Prostate gland (tissue), 2 donors: Measurements from ENCODE around the gene NINL. TPM values are rescaled to one million over a fixed set of nuclear protein-coding genes. Genes with fewer than 3 reads are reported as not detected.

Experiments used
- DNase-seq: peaks from one replicate; pipeline ENCODE4 v3.0.0-alpha.2; 2019; ENCODE audit warnings: low spot score
- H3K27ac ChIP-seq, 2 donors: fragments of 200-600 bp; sonication (generic); 2 replicates each; pipeline ENCODE4 v1.5.1; 2017 to 2019
- H3K27me3 ChIP-seq: fragments of 200-600 bp; sonication (generic); replicated peaks from 2 replicates; pipeline ENCODE4 v1.5.1; 2019; ENCODE audit not compliant: insufficient read depth
- H3K36me3 ChIP-seq, 2 donors: fragments of 200-600 bp; sonication (generic); 1 replicate in 1 of 2; 2 replicates in 1 of 2; pipeline versions ENCODE4 v1.5.1 to v1.8.1; 2017 to 2019
- H3K4me1 ChIP-seq: fragments of 200-600 bp; sonication (generic); replicated peaks from 2 replicates; pipeline ENCODE4 v1.5.1; 2019
- H3K4me3 ChIP-seq, 2 donors: fragments of 200-600 bp; sonication (generic); 2 replicates each; pipeline ENCODE4 v1.5.1; 2017 to 2019
- H3K9me3 ChIP-seq: fragments of 200-600 bp; sonication (generic); 2 replicates; pipeline ENCODE4 v1.5.1; 2017
- POLR2A ChIP-seq: fragments of 450-650 bp; IDR thresholded peaks from one replicate; pipeline ENCODE4 v1.6.1; 2016; ENCODE audit warnings: antibody characterized with exemption, mild to moderate bottlenecking
- POLR2AphosphoS5 ChIP-seq: sonication (generic); formaldehyde crosslinking; IDR thresholded peaks from one replicate; pipeline ENCODE4 v1.6.1; 2017; ENCODE audit warnings: antibody characterized with exemption
- WGBS: methylation state at CpG from one replicate; pipeline ENCODE4 v1.1.5; 2018; 5-methylcytosine and 5-hydroxymethylcytosine counted together
- intact Hi-C: fragments of 100-400 bp; cut with DNase I; formaldehyde crosslinking; loops from one replicate; pipeline ENCODE4 v1.14.2; 2022
- total RNA-seq, 2 donors: library from RNA; depleted of rRNA; stranded (reverse); fragments of >200 nt; gene quantifications; one replicate each; pipeline ENCODE4 v1.1.0, GENCODE V29; 2016
- TF ChIP-seq, protein P1 (sequence below), 4 experiments: fragments of 200-600 bp in 2 of 4; fragments of 450-650 bp in 2 of 4; sonication (generic) in 2 of 4; IDR thresholded peaks; 1 replicate in 3 of 4; 2 replicates in 1 of 4; pipeline ENCODE4 v1.5.1; 2016 to 2019; ENCODE audit warnings: antibody characterized with exemption in 4 of 4, mild to moderate bottlenecking in 2 of 4, moderate library complexity in 2 of 4

NINL gene
- total RNA-seq, 2 donors from 2014 or later = 16.3 to 31.1 TPM

GRCh38 chr20:25579081-25579770 lies 6.1 kb downstream of the NINL start:
- H3K27ac ChIP-seq = no peak overlapping the region
- WGBS = 67% methylated on average over 11 of the region's 11 CpGs
- DNase-seq = no peak
- H3K27me3 ChIP-seq = no peaks in the 10 kb centered on the region
- no peaks in the 10 kb centered on the region for H3K36me3 ChIP-seq
- H3K9me3 ChIP-seq = no peaks in the 10 kb centered on the region
- intact Hi-C loops = no loop called here
- no peaks in the 10 kb centered on the region for H3K4me1 ChIP-seq
- H3K4me3 ChIP-seq = no peak overlapping the region
- TF ChIP-seq, protein P1, sequence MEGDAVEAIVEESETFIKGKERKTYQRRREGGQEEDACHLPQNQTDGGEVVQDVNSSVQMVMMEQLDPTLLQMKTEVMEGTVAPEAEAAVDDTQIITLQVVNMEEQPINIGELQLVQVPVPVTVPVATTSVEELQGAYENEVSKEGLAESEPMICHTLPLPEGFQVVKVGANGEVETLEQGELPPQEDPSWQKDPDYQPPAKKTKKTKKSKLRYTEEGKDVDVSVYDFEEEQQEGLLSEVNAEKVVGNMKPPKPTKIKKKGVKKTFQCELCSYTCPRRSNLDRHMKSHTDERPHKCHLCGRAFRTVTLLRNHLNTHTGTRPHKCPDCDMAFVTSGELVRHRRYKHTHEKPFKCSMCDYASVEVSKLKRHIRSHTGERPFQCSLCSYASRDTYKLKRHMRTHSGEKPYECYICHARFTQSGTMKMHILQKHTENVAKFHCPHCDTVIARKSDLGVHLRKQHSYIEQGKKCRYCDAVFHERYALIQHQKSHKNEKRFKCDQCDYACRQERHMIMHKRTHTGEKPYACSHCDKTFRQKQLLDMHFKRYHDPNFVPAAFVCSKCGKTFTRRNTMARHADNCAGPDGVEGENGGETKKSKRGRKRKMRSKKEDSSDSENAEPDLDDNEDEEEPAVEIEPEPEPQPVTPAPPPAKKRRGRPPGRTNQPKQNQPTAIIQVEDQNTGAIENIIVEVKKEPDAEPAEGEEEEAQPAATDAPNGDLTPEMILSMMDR (IDR thresholded peaks at IDR 0.05) = no peak
- TF ChIP-seq POLR2A = no peak
- no peak for TF ChIP-seq POLR2AphosphoS5

DNA sequence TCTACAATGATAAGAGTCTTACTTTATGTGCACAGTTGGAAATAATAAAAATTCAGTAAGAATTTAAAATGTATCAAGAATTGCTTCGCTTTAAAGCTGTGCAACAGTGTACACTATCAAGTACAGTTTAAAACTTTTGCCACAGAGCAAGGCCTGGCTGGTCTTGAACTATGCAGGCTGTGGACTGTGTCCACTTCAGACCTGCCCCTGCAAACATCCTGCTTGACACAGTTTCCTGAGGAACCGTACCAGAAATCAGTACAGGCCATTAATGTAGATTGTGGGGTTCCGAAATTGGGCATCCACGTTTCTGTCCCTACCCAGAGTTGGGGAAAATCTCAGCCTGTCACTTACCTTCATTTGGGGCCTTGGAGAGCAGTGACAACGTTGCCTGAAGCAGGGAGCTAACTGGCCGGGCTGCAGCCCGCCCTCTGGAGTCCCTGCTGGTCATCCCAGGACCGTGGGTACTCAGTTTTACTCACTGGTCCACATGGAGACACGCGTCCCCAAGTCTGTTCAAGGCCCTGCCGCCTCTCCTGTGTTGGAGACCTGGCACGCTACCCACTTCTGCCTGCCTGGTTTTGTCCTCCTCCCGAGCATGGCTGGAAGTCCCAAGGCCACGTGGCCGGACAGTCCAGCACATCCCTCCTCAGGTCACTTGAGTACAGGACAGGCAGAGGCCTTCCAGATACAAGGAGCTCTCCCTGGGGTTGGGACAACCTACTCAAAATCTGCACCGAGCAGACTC lies 8.4 kb downstream of the NINL start:
- H3K27me3 ChIP-seq = no peaks in the 10 kb centered on the region
- no peaks in the 10 kb centered on the region for H3K4me1 ChIP-seq
- no peaks in the 10 kb centered on the region for H3K9me3 ChIP-seq
- no peak for DNase-seq
- no peak overlapping the region for H3K27ac ChIP-seq
- no peak overlapping the region for H3K4me3 ChIP-seq
- TF ChIP-seq POLR2AphosphoS5 (no peak), POLR2A (no peak)
- TF ChIP-seq, protein P1 (IDR thresholded peaks at IDR 0.05) = no peak
- WGBS = 81% methylated on average over 16 of the region's 16 CpGs
- intact Hi-C loops = no loop called here
- no peaks in the 10 kb centered on the region for H3K36me3 ChIP-seq

DNA sequence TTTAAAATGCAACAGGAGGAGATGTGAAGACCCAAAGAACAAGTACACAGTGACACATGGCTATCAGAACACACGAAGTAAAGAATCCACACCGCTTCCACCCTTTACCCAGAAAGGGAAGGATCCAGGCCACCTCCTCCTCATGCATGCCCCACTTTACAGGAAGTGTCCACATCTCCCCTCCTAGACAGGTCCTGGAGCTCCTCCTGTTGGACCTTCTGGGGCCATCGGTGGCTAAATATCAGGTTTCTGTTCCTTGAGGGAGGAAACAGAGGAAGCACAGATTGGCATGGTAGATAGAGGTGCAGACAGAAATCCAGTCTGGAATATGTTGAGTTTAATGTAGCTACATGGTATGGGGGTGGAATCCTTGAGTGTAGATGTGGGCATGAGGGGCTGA lies 10.9 kb downstream of the NINL start:
- H3K27ac ChIP-seq = no peak overlapping the region
- H3K4me1 ChIP-seq = no peaks in the 10 kb centered on the region
- no peak for TF ChIP-seq POLR2AphosphoS5
- TF ChIP-seq, protein P1 (IDR thresholded peaks at IDR 0.05) = no peak
- TF ChIP-seq POLR2A = no peak
- no peaks in the 10 kb centered on the region for H3K9me3 ChIP-seq
- no peak for DNase-seq
- no peaks in the 10 kb centered on the region for H3K36me3 ChIP-seq
- H3K4me3 ChIP-seq = no peak overlapping the region
- H3K27me3 ChIP-seq = no peaks in the 10 kb centered on the region
- intact Hi-C loops = no loop called here
- 70% methylated on average over 3 of the region's 3 CpGs for WGBS

DNA sequence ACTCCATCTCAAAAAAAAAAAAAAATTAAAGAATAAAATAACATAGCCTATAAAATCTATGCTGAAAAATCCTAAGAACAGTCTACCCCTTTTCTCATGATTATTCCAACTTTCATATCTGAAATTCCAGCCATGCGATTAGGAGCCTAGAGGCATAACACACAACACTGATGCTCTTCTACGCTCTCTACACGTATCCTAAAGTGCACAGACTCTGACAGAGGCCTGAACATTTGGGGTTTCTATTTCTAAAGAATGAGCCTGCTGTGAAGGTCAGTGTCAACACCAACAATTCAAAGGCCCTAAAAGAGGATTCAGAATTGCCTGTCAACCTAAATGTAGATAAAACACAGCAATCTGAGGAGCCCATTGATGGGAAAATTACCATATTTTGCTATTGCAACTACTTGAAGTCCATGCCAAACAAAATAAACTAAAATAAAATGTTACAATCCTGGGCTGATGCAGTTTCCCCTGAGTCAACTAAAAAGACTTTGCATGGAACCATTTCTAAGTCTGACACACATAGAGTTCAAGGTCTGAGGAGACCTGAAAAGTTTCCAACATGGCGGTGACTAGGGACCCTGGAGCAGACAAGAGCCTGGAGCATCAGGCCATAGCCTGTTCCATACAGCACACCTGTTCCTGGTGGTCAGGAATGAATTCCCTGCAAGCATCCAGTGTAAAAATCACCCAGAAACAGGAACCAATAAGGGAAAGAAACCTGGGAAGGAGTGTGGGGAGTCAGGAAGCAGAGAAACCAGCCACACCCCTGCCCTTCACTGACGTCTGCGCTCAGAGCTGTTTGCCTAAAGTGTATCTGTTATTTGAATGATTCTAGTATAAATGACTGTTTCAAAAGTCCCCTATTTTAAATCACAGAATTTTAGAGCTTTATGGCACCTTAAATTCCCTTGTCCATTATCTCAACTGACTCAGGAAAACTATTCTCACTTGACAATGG lies 11.8 kb downstream of the NINL start:
- DNase-seq = no peak
- Histone ChIP-seq H3K9me3 (no peaks in the 10 kb centered on the region), H3K4me3 (no peak overlapping the region), H3K27ac (no peak overlapping the region), H3K4me1 (no peaks in the 10 kb centered on the region), H3K36me3 (no peaks in the 10 kb centered on the region), H3K27me3 (no peaks in the 10 kb centered on the region)
- intact Hi-C loops = no loop called here
- 81% methylated on average over 6 of the region's 6 CpGs for WGBS
- TF ChIP-seq POLR2AphosphoS5 = no peak
- TF ChIP-seq, protein P1 (IDR thresholded peaks at IDR 0.05) = no peak
- no peak for TF ChIP-seq POLR2A
